Heart left ventricle (tissue), 13 donors: ENCODE measurements around the gene TMOD3.

Source experiments
- CTCF ChIP-seq, 12 donors: fragments of 200-600 bp; sonication (generic) in 4 of 12; IDR thresholded peaks; one replicate each; pipeline versions ENCODE4 v1.5.0 to v1.8.0; 2018 to 2022; ENCODE audit warnings: antibody characterized with exemption in 12 of 12, mild to moderate bottlenecking in 5 of 12
- POLR2A ChIP-seq, 2 donors: fragments of 450-650 bp; IDR thresholded peaks; one replicate each; pipeline ENCODE4 v1.6.1; 2017; ENCODE audit warnings: antibody characterized with exemption in 2 of 2, mild to moderate bottlenecking in 2 of 2, moderate library complexity in 2 of 2
- donor health status: ischemic (EF 13 %, LVEDD 7.1; RV severe dilation, severe dysfunction).
- donor health status: DM: no; HTN: yes; CAD: no.
- donor health status: DM: no; HTN: no; CAD: no.
- donor health status: ischemic (EF 25% LVEDD 6.9; RV normal size, moderate dysfunction).
- donor health status: ischemic (EF 25% LVEDD 5.7; RV mildly dilated, moderate dysfunction).
- donor health status: ischemic (EF 35%, LVEDD 5.7; RV mildly dilated, moderate dysfunction).
- donor health status: nonischemic (EF 11% LVEDD 7.7; RV severe dilation, severe dysfunction).
- donor health status: DM: yes; HTN: yes; CAD: no.
- donor health status: PGD.
- donor health status: ischemic (EF 29% LVEDD 5.4; RV normal size, mild dysfunction).
- donor health status: nonischemic (EF 23%, LVEDD 6.1; RV moderate dilation, normal function).

GRCh38 chr15:51935466-51936104 lies 106.1 kb downstream of the TMOD3 start:
- TF ChIP-seq CTCF (IDR thresholded peaks at IDR 0.05) = no peak
- TF ChIP-seq POLR2A (IDR thresholded peaks at IDR 0.05) = no peak
